ENCODE measurements around the gene HCN2.
"Not testable (repeated sequence)": the region's sequence is repeated elsewhere in the genome, so short reads cannot be mapped to it uniquely, and the experiment has no call there.

HCN2 gene

DNA sequence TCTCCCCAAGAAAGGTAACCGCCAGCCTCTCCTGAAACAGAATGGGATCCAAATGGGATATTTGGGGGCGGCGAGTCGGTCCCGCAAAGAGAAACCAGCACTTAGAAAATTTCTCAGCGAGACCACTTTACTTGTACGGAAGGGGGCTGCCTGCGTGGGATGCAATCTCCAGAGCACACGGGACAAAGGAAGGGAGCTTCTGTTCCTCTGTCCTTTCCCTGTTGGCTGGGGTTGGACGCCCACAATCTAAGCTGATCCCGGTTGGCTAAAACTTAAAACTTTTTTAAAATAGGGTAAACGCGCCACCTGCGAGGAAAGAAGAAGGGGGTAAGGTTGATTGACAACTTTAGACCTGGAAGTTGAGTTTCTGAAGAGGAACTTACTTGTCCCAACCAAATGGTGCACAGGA, 18.1 kb upstream of the HCN2 start:
- DNase-seq (ENCODE audit: low read depth), result no peak

- peak; percentile 96 for DNase-seq (ENCODE audit: low read depth)
These were observed 17.4 kb upstream of the HCN2 start, which contains the start of gene BSG for GRCh38 chr19:572140-572742. Gene BSG, plus strand, starts transcription at chr19:572596. Its CDS starts 39 bp downstream, at chr19:572635.

GRCh38 chr19:572743-573518, 16.8 kb upstream of the HCN2 start:
- DNase-seq (ENCODE audit: low read depth), result no peak

- no peak for DNase-seq (ENCODE audit: low read depth)
These were observed 16.2 kb upstream of the HCN2 start for GRCh38 chr19:573519-573825.

DNA sequence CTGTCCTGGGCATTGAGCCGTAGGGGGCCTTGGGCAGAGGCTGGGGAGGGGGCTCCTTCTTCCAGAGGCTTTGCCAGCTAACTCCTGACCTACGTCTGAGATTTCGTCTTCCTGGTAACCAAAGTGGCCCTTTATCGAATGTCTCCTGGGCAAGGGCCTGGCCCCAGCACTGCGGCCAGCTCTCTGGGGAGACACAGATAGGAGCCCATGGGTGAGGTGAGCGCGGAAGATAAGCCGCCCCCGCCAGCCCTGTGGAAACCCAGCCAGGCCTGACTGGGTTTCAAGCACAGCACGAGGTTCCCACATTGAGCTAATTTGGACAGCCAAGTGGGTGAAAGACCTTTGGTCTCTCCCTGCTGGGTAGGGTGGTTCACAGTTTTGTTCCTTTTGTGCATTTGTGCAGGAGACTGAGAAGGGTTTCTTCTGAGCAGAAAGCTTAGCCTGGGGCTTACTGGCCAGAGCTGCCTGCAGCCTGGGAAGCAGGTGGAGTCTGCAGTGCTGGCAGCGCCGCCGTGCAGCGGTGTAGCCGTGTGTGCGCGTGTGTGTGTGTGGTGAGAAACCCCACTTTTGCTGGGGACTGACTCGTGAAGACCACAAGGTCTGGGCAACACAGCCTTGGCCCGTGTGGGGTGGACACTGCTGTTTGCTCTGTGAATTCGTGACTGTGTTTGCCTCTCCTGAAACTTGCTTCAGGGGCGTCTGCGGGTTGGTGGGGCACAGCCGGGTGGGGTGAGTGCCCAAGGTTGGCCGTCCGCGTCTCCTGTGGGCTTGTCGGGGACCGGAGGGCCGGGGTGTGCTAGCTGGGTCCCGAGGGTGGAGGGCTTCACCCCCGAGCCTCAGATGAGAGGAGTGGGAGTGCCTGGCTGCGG, 14.8 kb upstream of the HCN2 start:
- DNase-seq (ENCODE audit: low read depth), result no peak

DNA sequence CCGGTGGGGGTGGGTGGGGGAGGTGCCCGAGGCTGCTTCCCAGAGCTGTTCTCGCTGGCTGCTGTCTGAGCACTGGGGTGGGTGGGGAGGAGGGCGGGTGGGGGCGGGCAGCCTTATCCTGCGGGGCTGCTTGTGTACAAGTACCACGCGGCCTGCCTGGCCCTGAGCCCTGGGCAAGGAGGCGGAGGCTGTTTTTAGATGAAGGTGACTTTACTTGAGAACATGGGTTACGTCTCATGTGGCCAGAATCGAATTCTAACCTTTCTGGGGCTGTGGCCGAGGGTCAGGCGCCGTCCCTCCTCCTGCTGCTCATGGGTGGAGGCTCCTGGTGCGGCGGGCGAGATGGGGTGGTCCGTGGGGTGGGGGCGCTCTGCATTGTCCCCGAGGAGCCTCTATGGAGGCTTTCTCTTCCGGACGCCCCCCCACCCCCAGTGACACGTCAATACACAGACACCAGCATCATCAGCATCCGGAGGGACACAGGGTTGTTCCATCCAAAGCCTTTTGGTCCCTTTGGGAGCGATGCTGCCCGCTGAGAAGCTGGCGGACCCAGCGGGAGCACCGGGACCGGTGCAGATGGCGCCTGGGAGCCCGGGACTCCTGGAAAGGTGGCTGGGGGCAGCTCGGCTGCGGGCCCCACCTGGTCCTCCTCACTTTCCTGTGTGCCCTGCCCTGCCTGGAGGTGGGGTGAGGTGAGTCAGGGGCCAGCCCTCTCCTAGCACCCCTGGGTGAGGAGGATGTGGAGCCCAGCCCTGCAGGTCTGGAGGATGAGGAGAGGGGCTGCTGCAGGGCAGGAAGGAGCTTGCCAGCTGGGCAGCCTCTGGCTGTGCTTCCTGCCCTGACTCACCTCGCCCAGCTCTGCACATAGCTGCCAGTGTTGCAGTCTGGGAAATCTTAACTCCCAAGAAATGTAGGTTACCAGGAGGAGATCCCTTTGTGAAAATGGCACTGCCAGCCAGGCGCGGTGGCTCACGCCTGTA, 13.9 kb upstream of the HCN2 start:
- DNase-seq (ENCODE audit: low read depth), result no peak

DNA sequence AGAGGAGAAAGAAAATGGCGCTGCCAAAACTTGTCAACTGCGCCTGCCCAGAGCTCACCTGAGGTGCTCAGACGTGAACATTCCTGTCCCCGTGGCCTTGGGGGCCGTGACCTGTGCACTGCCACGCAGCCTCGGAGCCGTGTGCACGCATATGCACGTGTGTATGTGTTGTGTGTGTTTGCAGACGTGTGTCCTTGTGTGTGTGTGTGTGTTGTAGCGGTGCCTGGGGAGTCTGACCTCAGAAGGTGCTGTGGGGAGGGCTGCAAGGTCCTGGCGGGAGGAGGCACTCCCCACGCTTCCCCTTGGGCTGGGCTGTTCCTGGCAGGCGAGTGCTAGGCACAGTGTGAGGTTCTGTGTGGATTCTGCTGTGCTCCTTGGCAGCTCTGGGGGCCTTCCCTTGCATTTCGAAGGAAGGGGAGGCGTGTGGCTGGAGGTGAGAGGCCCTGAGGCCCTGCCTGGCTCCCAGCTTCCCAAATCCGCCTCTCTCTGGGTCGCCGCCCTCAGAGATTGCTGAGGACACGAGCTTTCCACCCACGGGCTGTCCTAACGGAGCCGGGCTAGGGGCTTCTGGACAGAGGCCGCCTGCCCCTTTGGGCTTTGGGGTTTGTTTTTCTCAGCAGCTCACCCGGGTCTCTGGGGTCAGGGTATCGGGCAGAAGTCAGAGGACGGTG, 12.8 kb upstream of the HCN2 start:
- DNase-seq (ENCODE audit: low read depth), result no peak

DNA sequence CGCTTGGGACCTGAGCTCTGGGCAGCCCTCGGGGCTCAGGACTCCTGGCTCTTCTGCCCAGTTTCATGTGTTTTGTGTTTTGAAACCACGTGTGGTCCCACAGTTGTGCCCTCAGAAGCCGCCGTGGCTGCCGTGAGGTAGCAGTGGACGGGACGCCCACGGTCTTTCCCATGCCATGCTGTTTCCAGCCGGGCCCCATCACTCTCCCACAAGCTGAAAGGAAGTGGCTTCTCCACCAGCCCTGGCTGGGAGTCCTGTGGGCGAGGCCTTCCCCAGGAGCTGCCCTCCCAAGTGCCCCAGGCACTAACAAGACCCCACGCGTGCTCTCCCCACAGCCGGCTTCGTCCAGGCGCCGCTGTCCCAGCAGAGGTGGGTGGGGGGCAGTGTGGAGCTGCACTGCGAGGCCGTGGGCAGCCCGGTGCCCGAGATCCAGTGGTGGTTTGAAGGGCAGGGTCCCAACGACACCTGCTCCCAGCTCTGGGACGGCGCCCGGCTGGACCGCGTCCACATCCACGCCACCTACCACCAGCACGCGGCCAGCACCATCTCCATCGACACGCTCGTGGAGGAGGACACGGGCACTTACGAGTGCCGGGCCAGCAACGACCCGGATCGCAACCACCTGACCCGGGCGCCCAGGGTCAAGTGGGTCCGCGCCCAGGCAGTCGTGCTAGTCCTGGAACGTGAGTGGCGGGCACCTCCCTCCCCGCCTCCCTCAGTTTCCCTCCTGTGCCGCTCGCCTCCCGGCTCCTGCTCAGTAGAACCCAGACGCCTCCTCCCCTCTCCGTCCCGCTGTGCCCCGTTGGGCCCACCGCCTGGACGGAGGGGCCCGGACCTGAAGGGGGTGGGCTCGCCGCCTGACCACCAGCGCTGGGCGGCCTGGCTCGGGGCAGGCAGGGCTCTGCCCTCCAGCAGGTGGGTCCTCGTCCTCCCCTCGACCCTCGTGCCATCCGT, 12.0 kb upstream of the HCN2 start:
- no peak for DNase-seq (ENCODE audit: low read depth)

GRCh38 chr19:579111-579841, 10.4 kb upstream of the HCN2 start:
- DNase-seq (ENCODE audit: low read depth), result no peak

DNA sequence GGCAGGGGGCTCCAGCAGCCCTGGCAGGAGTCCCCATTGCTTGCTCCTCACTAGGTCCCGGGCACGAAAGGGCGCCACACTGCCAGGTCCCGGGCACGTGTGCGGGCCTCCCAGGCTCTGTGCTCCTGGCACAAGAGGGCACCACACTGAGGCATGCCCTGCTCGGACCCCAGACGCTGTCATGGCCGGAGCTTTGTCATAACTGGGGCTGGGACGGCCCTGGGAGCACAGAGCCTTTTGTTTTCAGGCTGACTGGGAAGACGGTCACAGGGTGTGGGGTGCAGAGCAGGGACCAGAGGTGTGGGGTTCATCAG, 9.9 kb upstream of the HCN2 start:
- DNase-seq (ENCODE audit: low read depth), result no peak

- no peak for DNase-seq (ENCODE audit: low read depth)
These were observed 9.3 kb upstream of the HCN2 start for GRCh38 chr19:580274-580835.

DNA sequence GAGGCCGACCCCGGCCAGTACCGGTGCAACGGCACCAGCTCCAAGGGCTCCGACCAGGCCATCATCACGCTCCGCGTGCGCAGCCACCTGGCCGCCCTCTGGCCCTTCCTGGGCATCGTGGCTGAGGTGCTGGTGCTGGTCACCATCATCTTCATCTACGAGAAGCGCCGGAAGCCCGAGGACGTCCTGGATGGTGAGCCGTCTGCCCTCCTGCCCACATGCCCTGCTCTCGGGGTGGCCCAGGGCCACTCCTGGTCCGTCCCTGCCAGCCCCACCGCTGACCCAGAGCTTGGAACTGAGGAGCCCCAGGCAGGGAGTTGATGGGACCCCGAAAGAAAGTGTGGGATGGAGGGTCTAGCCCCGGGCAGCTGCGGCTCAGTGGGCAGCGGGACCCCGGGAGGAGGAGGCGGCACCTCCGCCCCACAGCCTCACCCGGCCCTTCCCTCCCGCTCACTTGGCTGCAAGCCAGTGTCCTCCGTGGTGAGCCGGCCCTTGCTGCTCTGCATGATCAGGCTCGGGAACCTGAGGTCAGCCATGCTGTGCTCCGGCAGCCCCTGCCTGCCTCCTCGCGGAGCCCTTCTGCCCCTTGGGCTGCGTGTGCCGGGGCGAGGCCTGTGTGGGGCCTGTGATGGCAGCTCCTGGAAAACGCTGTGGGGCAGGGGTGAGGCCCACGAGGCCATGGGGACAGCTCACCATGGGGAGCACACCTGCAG, 8.1 kb upstream of the HCN2 start:
- no peak for DNase-seq (ENCODE audit: low read depth)

GRCh38 chr19:582497-583197, 7.0 kb upstream of the HCN2 start:
- DNase-seq (ENCODE audit: low read depth), result no peak

DNA sequence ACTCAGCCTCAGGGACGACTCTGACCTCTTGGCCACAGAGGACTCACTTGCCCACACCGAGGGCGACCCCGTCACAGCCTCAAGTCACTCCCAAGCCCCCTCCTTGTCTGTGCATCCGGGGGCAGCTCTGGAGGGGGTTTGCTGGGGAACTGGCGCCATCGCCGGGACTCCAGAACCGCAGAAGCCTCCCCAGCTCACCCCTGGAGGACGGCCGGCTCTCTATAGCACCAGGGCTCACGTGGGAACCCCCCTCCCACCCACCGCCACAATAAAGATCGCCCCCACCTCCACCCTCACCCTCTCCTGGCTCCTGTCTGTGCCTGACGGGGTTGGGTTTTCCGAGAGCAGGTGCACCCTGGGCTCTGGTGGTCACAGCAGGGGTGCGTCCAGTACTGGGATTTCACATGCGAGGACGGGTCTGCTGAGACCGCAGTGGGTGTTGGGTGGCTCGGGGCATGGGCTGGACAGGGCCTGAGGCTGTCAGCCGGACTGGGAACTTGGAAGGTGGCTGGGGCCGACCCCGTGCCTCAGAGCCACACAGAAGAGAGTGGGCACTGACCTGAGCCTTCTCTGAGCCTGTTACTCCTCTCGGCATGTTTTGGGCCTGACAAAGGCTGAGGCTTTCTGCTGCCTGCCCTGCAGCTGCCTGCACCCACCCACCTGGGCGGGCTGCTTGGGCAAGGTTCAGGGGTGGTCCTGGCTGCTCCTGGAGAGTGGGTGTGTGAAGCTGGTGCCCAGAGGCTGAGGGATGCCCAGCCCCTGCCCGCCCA, 6.3 kb upstream of the HCN2 start:
- no peak for DNase-seq (ENCODE audit: low read depth)

DNA sequence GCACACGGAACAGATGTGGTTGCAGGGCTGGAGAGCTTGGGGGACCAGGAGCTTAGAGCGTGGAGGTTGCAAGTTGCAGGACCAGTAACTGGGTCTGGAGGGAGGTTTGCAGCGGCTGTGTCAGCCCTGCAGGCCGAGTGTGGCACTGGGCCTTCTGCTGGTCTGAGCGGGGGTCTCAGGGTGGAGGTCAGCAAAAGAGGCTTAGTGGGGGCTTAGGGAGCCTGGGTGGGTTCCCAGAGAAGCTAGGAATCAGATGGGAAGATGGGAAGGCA, 5.8 kb upstream of the HCN2 start:
- no peak for DNase-seq (ENCODE audit: low read depth)

DNA sequence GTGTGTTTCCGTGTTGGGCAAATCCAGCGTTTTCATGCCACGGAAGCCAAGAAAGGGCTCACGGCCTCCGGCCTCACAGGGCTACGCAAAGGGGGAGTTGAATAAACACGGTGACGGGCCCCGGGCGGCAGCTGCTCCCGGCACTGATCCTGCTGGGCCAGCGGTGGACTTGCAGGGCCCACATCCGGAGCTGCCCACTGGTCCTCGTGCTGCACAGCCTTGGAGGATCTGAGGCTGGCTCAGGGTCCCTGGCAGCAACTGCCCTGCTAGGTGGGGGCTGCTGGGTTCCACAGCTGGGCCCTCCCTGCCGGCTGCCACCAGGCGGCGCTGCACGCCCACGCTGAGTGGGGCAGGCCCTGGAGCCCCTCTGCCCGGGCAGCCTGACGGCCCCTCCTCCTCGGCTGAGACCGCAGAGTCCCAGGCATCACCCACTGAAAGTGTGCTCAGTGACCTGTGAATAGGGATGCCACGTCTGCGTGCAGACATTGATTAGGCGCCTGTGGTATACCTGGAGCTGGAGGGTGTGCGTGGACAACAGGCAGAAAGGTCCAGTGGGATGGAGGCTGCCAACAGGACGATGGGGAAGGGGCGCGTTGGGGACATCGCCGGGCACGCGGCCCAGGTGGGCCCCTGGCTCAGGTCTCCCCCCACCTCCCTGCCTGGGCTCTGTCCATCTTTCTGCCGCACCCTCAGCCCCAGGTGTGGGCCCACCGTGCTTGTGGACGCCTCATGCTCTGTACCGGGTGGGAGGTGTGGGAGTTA, 5.3 kb upstream of the HCN2 start:
- DNase-seq (ENCODE audit: low read depth), result no peak

GRCh38 chr19:585146-585545, 4.5 kb upstream of the HCN2 start:
- DNase-seq (ENCODE audit: low read depth), result not testable (repeated sequence)
